Stimulated activated naive B cell treated with anti-CD40 and anti-IgM and Interleukin-4, amounts not matched to agents 10 μg/mL and 1 μg/mL and 100 μg/mL, for 72 hours (primary cell): ENCODE data around the gene ATM.

Experiments
- ATAC-seq, 2 donors: fragments of 150-1000 bp; cut with Tn5 transposase; replicated peaks; 2 replicates each; pipeline ENCODE4 v1.10.0; 2021; ENCODE audit warnings: moderate library complexity in 1 of 2
- DNase-seq: peaks from one replicate; pipeline ENCODE4 v3.0.0; 2021
- H3K27ac Mint-ChIP-seq: one replicate; pipeline ENCODE4 v1.8.0; 2022; ENCODE audit warnings: mild to moderate bottlenecking, mixed read lengths
- H3K27me3 Mint-ChIP-seq, 2 donors: one replicate each; pipeline ENCODE4 v1.8.0; 2022; ENCODE audit warnings: mixed read lengths in 2 of 2
- H3K36me3 Mint-ChIP-seq, 2 donors: one replicate each; pipeline ENCODE4 v1.8.0; 2022; ENCODE audit warnings: mixed read lengths in 2 of 2, mild to moderate bottlenecking in 1 of 2
- H3K4me1 Mint-ChIP-seq, 2 donors: one replicate each; pipeline ENCODE4 v1.8.0; 2022; ENCODE audit warnings: mixed read lengths in 2 of 2, mild to moderate bottlenecking in 1 of 2
- H3K4me3 Mint-ChIP-seq, 2 donors: one replicate each; pipeline ENCODE4 v1.8.0; 2022; ENCODE audit warnings: mild to moderate bottlenecking in 2 of 2, mixed read lengths in 2 of 2, moderate library complexity in 1 of 2
- H3K9me3 Mint-ChIP-seq, 2 donors: one replicate each; pipeline ENCODE4 v1.8.0; 2022; ENCODE audit warnings: mixed read lengths in 2 of 2, mild to moderate bottlenecking in 1 of 2

ATM gene

GRCh38 chr11:108210441-108210840 lies 12.4 kb upstream of the ATM start:
- Mint-ChIP-seq H3K27ac (peak overlapping the region; percentile 47), H3K36me3 (peaks cover 51 to 78% of the 10 kb centered on the region in 2 donors), H3K27me3 (no peaks in the 10 kb centered on the region), H3K9me3 (peaks cover 10 to 12% of the 10 kb centered on the region in 2 donors), H3K4me1 (peaks cover 14 to 47% of the 10 kb centered on the region in 2 donors), H3K4me3 (no peak overlapping the region)
- ATAC-seq = no peak
- DNase-seq = no peak

- ATAC-seq (no peak), DNase-seq (no peak)
- H3K36me3 Mint-ChIP-seq = peaks cover 31 to 53% of the 10 kb centered on the region in 2 donors
- H3K27ac Mint-ChIP-seq = no peak overlapping the region
- peaks cover 18 to 66% of the 10 kb centered on the region in 2 donors for H3K4me1 Mint-ChIP-seq
- no peak overlapping the region for H3K4me3 Mint-ChIP-seq
- no peaks in the 10 kb centered on the region for H3K27me3 Mint-ChIP-seq
- H3K9me3 Mint-ChIP-seq = peaks cover 2 to 8% of the 10 kb centered on the region in 2 donors
Observed at GRCh38 chr11:108213784-108214183, 9.1 kb upstream of the ATM start.

GRCh38 chr11:108216988-108217387 lies 5.9 kb upstream of the ATM start:
- Mint-ChIP-seq H3K36me3 (peaks cover 23 to 40% of the 10 kb centered on the region in 2 donors), H3K27me3 (no peaks in the 10 kb centered on the region)

GRCh38 chr11:108218455-108218854 lies 4.4 kb upstream of the ATM start:
- no peak overlapping the region for H3K4me3 Mint-ChIP-seq
- no peak for ATAC-seq
- H3K9me3 Mint-ChIP-seq = no peaks in the 10 kb centered on the region
- H3K4me1 Mint-ChIP-seq = peaks cover 29 to 58% of the 10 kb centered on the region in 2 donors
- H3K27ac Mint-ChIP-seq = no peak overlapping the region
- H3K27me3 Mint-ChIP-seq = no peaks in the 10 kb centered on the region
- H3K36me3 Mint-ChIP-seq = peaks cover 18 to 36% of the 10 kb centered on the region in 2 donors
- no peak for DNase-seq

More at GRCh38 chr11:108216988-108217387, 5.9 kb upstream of the ATM start:
- H3K4me1 Mint-ChIP-seq = peaks cover 29 to 63% of the 10 kb centered on the region in 2 donors
- H3K9me3 Mint-ChIP-seq = no peaks in the 10 kb centered on the region
- H3K27ac Mint-ChIP-seq = no peak overlapping the region
- DNase-seq (no peak), ATAC-seq (no peak)
- H3K4me3 Mint-ChIP-seq = no peak overlapping the region

- DNase-seq (no peak), ATAC-seq (no peak)
- Mint-ChIP-seq H3K27me3 (no peaks in the 10 kb centered on the region), H3K4me1 (peaks cover 28 to 53% of the 10 kb centered on the region in 2 donors), H3K36me3 (peaks cover 18 to 29% of the 10 kb centered on the region in 2 donors), H3K27ac (peak overlapping the region; percentile 60), H3K9me3 (no peaks in the 10 kb centered on the region), H3K4me3 (peak overlapping the region in 1 of 2 donors; percentile 37)
Observed at GRCh38 chr11:108218912-108219783, 3.7 kb upstream of the ATM start.

GRCh38 chr11:108220721-108221336 lies 2.0 kb upstream of the ATM start:
- no peaks in the 10 kb centered on the region for H3K27me3 Mint-ChIP-seq
- no peak overlapping the region for H3K4me3 Mint-ChIP-seq
- H3K36me3 Mint-ChIP-seq = peaks cover 18 to 24% of the 10 kb centered on the region in 2 donors
- DNase-seq = no peak
- no peak overlapping the region for H3K27ac Mint-ChIP-seq
- no peak for ATAC-seq
- peaks cover 30 to 43% of the 10 kb centered on the region in 2 donors for H3K4me1 Mint-ChIP-seq
- no peaks in the 10 kb centered on the region for H3K9me3 Mint-ChIP-seq

- Mint-ChIP-seq H3K9me3 (no peaks in the 10 kb centered on the region), H3K27me3 (no peaks in the 10 kb centered on the region), H3K4me1 (peaks cover 34 to 42% of the 10 kb centered on the region in 2 donors), H3K4me3 (no peak overlapping the region), H3K27ac (no peak overlapping the region), H3K36me3 (peaks cover 22 to 24% of the 10 kb centered on the region in 2 donors)
- no peak for DNase-seq
- ATAC-seq = no peak
Observed at GRCh38 chr11:108221371-108221770, 1.5 kb upstream of the ATM start.

- no peak overlapping the region for H3K4me3 Mint-ChIP-seq
- H3K27me3 Mint-ChIP-seq = no peaks in the 10 kb centered on the region
- no peak for DNase-seq
- peak; percentile 7 to 18 for ATAC-seq
- H3K9me3 Mint-ChIP-seq = no peaks in the 10 kb centered on the region
- peaks cover 36 to 44% of the 10 kb centered on the region in 2 donors for H3K4me1 Mint-ChIP-seq
- H3K36me3 Mint-ChIP-seq = peaks cover 18 to 26% of the 10 kb centered on the region in 2 donors
- no peak overlapping the region for H3K27ac Mint-ChIP-seq
Observed at GRCh38 chr11:108221911-108222573, 825 bp upstream of the ATM start.

- Mint-ChIP-seq H3K27me3 (no peaks in the 10 kb centered on the region), H3K4me1 (peaks cover 33 to 40% of the 10 kb centered on the region in 2 donors), H3K9me3 (no peaks in the 10 kb centered on the region), H3K27ac (no peak overlapping the region), H3K36me3 (peaks cover 18 to 25% of the 10 kb centered on the region in 2 donors), H3K4me3 (no peak overlapping the region)
- no peak for ATAC-seq
- DNase-seq = peak; percentile 13
Observed at GRCh38 chr11:108223348-108224149, 682 bp downstream of the ATM start.

GRCh38 chr11:108224366-108224765 lies 1.5 kb downstream of the ATM start:
- no peak for ATAC-seq
- Mint-ChIP-seq H3K27me3 (no peaks in the 10 kb centered on the region), H3K9me3 (no peaks in the 10 kb centered on the region), H3K4me1 (peaks cover 29 to 35% of the 10 kb centered on the region in 2 donors), H3K27ac (no peak overlapping the region), H3K4me3 (no peak overlapping the region), H3K36me3 (peaks cover 14 to 21% of the 10 kb centered on the region in 2 donors)
- no peak for DNase-seq

- peak; percentile 63 for DNase-seq
- Mint-ChIP-seq H3K36me3 (peaks cover 14 to 19% of the 10 kb centered on the region in 2 donors), H3K27ac (no peak overlapping the region), H3K4me3 (no peak overlapping the region), H3K4me1 (peaks cover 23 to 27% of the 10 kb centered on the region in 2 donors), H3K27me3 (no peaks in the 10 kb centered on the region), H3K9me3 (no peaks in the 10 kb centered on the region)
- peak; percentile 9 to 33 for ATAC-seq
Observed at GRCh38 chr11:108224911-108225786, 2.3 kb downstream of the ATM start.

- H3K27me3 Mint-ChIP-seq = no peaks in the 10 kb centered on the region
- H3K4me3 Mint-ChIP-seq = peak overlapping the region; percentile 33 to 55
- ATAC-seq (no peak), DNase-seq (no peak)
- H3K9me3 Mint-ChIP-seq = no peaks in the 10 kb centered on the region
- peaks cover 16 to 24% of the 10 kb centered on the region in 2 donors for H3K36me3 Mint-ChIP-seq
- H3K4me1 Mint-ChIP-seq = peaks cover 17 to 18% of the 10 kb centered on the region in 2 donors
- H3K27ac Mint-ChIP-seq = peak overlapping the region; percentile 87
Observed at GRCh38 chr11:108226036-108226435, 3.2 kb downstream of the ATM start.

GRCh38 chr11:108228251-108228650 lies 5.4 kb downstream of the ATM start:
- Mint-ChIP-seq H3K4me3 (no peak overlapping the region), H3K9me3 (no peaks in the 10 kb centered on the region), H3K36me3 (peaks cover 30 to 38% of the 10 kb centered on the region in 2 donors), H3K27ac (peak overlapping the region; percentile 14), H3K27me3 (no peaks in the 10 kb centered on the region), H3K4me1 (peaks cover 17 to 18% of the 10 kb centered on the region in 2 donors)
- DNase-seq (no peak), ATAC-seq (no peak)
